COLO829 (cell line): ENCODE results near the gene ATP8A2.

Experiments used
- DNase-seq: peaks from one replicate; pipeline ENCODE4 v3.0.0; 2012; ENCODE audit warnings: low spot score

The ATP8A2 gene

GRCh38 chr13:25886438-25887214, 514.9 kb downstream of the ATP8A2 start:
- peak; percentile 65 for DNase-seq

- DNase-seq: no peak
Observed at GRCh38 chr13:25887962-25888655, 516.3 kb downstream of the ATP8A2 start.

GRCh38 chr13:25890671-25891212, 519.0 kb downstream of the ATP8A2 start:
- DNase-seq: no peak

- DNase-seq: no peak
Observed at GRCh38 chr13:25898991-25899390, 527.2 kb downstream of the ATP8A2 start.

GRCh38 chr13:25899464-25899863, 527.7 kb downstream of the ATP8A2 start:
- DNase-seq: no peak

- no peak for DNase-seq
Observed at GRCh38 chr13:25899952-25900351, 528.2 kb downstream of the ATP8A2 start.

GRCh38 chr13:25901460-25902376, 529.9 kb downstream of the ATP8A2 start:
- peak; percentile 88 for DNase-seq

GRCh38 chr13:25902455-25902854, 530.7 kb downstream of the ATP8A2 start:
- no peak for DNase-seq

GRCh38 chr13:25902891-25903341, 531.1 kb downstream of the ATP8A2 start:
- no peak for DNase-seq

GRCh38 chr13:25904830-25905229, 533.1 kb downstream of the ATP8A2 start:
- DNase-seq: no peak

- DNase-seq: peak; percentile 71
Observed at GRCh38 chr13:25905611-25906010, 533.8 kb downstream of the ATP8A2 start.

- peak; percentile 75 for DNase-seq
Observed at GRCh38 chr13:25906191-25906661, 534.5 kb downstream of the ATP8A2 start.

- no peak for DNase-seq
Observed at GRCh38 chr13:25908366-25908765, 536.6 kb downstream of the ATP8A2 start.

- DNase-seq: no peak
Observed at GRCh38 chr13:25910243-25910642, 538.5 kb downstream of the ATP8A2 start.

- DNase-seq: no peak
Observed at GRCh38 chr13:25910991-25911419, 539.2 kb downstream of the ATP8A2 start.

GRCh38 chr13:25912961-25913360, 541.2 kb downstream of the ATP8A2 start:
- no peak for DNase-seq

- no peak for DNase-seq
Observed at GRCh38 chr13:25915840-25916518, 544.2 kb downstream of the ATP8A2 start.

GRCh38 chr13:25920277-25920676, 548.5 kb downstream of the ATP8A2 start:
- DNase-seq: no peak

- no peak for DNase-seq
Observed at GRCh38 chr13:25920931-25921330, 549.2 kb downstream of the ATP8A2 start.

GRCh38 chr13:25922376-25922775, 550.6 kb downstream of the ATP8A2 start:
- no peak for DNase-seq
